NCI-H1417 treated with DMSO at 0.1 percent for 48 hours (cell line): ENCODE measurements around the gene THUMPD2.
"Not testable (repeated sequence)": the region's sequence is repeated elsewhere in the genome, so short reads cannot be mapped to it uniquely, and the experiment has no call there.

ENCODE experiments used
- DNase-seq: peaks from one replicate; lab custom pipeline; 2025; lab: John Stamatoyannopoulos, UW

THUMPD2 gene

DNA sequence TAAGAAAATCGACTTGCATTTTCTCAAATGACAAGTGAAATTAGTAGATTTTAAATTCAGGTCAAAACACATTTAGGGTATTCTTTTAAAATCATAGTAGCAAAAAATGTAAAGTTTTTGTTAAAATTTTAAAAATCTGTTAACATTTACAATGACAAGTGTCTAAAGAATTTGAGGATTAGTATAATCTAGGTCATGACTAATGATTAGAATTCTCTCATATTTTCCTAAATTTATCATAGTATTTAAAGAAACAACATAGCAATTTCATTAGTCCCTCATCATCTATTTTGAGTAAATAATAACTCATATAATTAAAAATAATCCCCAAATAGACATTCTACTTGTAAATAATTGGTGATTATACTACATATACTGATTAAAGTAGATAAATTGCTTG lies 23.6 kb downstream of the THUMPD2 start:
- no peak for DNase-seq

DNA sequence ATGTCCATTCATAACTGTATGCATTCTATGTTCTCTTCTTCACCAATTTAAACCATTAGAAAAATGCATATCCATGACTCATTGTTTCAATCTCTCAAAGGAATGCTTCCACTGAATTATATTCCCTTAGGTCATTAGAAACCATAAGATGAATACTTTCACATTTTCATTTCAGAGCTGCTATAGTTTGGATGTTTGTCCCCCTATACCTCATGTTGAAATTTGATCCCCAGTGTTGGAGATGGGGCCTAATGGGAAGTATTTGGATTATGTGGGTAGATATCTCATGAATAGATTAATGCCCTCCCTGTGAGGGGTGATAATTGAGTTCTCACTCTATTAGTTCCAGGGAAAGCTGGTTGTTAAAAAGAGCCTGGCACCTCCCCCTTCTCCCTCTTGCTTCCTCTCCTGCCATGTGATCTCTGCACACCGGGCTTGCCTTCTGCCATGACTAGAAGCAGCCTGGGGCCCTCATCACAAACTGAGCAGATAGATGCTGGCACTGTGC lies 35.7 kb downstream of the THUMPD2 start:
- DNase-seq = no peak

- no peak for DNase-seq
Measured at GRCh38 chr2:39741871-39742270, 37.2 kb downstream of the THUMPD2 start.

GRCh38 chr2:39739386-39739785 lies 39.7 kb downstream of the THUMPD2 start:
- DNase-seq = no peak

- no peak for DNase-seq
Measured at GRCh38 chr2:39738936-39739335, 40.1 kb downstream of the THUMPD2 start.

DNA sequence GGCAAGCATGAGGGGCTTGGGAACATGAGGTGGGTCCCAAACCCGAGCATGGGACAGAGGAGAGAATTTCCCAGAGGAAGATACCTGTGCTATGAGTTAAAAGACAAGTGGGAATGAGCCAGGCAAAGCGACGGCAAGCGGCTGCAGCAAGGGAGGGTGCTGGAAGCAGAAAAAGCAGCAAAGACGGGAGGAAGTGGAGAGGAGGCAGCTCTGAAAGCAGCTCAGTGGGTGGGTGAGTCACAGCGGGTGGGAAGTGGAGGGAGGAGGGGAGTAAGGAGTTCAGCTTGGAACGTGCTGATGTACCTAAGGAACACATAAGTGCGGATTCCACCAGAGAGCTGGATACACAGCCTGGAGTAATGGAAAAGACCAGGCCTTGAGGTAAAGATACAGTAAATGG lies 41.4 kb downstream of the THUMPD2 start:
- DNase-seq = no peak

DNA sequence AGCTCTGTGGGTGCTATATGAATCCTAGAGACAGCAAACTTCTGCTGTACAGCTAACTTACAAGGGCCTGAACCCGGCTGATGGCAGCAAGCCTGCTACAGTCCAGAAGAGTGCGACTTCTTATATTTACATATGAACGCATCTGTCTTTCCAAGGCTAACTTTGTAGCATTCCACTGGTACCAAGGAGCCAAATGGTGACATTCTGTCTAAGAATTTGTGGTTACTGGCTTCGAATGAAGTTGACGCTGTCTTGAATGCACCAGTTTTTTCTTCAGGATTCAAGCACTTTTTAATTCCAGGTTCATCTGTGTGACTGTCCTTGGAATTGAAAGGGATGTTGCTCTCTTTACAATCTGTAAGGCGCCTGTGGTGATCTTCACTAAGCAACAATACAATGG lies 42.4 kb downstream of the THUMPD2 start:
- DNase-seq = no peak

DNA sequence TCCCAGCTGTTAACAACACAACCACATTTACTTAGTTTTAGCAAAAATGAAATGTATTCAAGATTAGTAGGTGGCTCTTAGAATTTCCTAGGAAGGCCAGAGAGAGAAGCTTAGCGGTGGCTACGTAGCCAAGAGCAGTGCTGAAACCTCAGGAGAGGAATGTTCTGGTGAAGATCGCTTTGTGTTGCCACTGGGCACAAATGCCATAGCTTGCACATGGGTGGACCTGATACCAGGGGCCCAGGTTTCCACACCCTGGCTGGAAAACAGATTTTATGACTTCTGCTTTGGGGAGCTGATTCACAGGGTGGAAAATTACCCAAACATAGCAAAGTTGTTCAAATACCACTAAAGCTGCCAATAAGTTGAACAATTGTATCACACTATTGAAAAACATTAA lies 43.4 kb downstream of the THUMPD2 start:
- no peak for DNase-seq

DNA sequence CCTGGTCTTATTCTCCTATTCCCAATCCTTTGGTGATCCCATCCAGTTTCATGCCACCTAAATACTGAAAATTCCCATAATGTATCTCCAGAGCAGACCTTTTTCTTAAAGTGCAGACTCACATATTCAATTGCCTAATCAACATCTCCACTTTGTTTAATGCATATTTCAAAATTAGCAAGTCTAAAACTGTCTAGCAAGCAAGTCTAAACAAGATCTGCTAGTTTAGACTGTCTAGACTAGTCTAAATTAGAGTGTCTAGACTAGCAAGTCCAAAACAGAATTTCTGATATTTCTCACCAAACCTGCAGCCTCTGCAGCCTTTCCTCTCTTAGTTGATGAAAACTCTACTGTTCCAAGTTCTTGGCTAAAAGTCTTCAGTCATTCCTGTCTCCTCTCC lies 44.6 kb downstream of the THUMPD2 start:
- no peak for DNase-seq

DNA sequence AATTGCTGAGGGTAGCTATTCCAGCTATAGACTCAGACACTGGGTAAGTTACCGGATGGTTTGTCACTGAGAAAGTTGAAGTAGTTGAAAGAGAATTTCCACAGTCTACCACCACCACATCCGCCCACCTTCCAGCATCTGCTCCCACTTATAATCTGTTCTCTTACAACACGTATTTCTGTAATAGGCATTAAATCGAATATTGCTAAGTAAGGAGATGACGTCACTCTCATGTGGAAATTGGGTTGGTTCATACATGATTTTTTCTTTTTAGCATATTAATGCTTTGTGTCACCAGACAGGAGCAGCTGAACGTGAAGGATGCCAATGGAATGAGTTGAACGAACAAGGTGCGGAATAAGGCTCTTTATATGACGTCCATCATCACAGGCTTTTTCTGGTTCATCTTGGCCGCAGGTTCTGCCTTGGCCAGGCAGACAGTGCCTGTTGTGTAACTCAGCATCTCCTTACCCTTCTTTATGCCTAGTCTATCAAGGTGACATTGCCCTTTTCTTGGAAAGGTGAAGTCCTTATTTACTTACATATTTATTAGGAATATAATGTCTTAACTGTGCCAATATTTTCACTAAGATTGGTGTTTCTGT lies 45.9 kb downstream of the THUMPD2 start:
- DNase-seq = no peak

GRCh38 chr2:39732482-39732881 lies 46.6 kb downstream of the THUMPD2 start:
- no peak for DNase-seq

GRCh38 chr2:39731546-39731945 lies 47.5 kb downstream of the THUMPD2 start:
- DNase-seq = no peak

GRCh38 chr2:39730685-39731302 lies 48.3 kb downstream of the THUMPD2 start:
- no peak for DNase-seq

GRCh38 chr2:39730276-39730675 lies 48.8 kb downstream of the THUMPD2 start:
- no peak for DNase-seq

DNA sequence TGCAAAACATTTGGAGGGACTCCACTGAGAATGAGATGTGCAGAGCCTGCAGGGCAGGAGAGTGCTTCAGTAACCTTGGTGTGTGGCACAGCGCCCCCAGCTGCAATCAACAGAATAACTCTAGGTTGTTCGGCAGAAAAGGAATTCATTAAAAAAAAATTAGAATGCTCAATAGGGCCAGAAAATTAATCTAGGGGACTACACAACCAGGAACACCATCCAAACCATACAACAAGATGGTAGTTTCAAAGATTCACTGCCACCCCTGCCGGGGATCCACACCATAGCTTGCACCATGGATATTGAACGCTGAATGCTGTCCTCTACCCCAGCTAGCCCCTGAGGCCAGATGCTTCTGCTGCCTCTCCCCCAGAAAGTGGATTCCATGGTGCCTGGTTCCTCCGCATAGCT lies 50.1 kb downstream of the THUMPD2 start:
- no peak for DNase-seq

DNA sequence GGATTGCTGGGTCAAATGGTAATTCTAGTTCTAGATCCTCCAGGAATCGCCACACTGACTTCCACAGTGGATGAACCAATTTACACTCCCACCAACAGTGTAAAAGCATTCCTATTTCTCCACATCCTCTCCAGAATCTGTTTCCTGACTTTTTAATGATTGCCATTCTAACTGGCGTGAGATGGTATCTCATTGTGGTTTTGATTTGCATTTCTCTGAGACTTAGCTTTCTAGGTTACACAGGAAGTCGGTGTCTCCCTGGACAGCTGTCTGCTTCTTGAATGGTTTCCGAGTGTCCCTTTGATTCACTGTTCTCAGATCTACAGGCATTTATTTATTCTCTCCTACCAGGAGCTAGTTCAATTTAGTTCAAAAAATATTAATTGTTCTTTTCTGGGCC lies 51.0 kb downstream of the THUMPD2 start:
- DNase-seq = not testable (repeated sequence)

DNA sequence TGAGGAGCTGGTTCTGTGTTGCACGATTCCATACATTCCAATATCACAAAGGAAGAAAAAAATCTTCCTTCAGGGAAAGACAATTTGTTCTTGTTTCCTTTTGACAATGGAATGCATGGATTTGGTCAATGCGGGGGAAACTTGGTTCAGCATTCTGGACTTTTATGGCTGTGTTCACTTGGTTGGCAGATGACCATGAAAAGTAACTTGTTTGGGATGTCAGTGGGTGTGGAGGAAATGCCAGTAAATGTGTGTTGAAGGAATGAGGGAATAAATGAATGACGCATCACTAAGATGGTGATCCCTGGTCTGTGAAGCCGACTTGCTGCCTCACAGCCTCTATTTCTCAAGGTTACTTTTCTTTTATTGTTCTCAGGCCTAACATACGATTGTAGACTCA lies 53.7 kb downstream of the THUMPD2 start:
- no peak for DNase-seq

DNA sequence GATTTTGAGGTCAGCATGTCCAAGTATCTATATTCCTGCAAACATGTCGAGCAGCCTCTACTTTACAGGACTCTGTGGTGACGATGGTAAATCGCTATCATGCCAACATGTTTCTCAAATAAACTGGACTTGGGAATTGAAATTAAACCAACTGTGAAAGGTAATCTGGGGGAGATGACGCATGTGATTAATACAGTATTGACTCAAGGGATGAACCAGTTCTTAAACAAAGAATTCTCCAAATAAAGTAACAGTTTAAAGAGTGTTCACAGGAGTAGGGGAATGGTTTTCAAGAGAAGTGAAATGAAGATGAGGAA lies 54.3 kb downstream of the THUMPD2 start:
- DNase-seq = no peak

- DNase-seq = no peak
Measured at GRCh38 chr2:39723946-39724827, 54.9 kb downstream of the THUMPD2 start.

DNA sequence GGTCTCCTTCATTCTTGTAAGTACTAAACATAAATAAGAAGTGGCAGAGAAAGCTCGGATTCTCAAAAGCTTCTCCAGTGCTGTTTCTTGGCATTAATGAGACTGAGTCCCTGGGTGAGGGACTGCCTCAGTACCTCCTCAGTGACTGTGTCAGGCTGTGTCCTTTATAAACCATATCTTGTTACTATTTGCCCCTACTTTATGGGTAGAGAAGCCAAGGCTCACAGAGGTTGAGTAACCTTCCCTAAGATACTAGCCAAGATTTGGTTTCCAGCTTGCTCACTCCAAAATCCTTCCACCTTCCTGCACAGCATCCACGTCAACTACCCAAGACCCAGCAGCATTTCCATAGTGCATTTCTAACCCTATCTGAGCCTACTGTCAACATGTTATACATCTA lies 55.6 kb downstream of the THUMPD2 start:
- DNase-seq = no peak

DNA sequence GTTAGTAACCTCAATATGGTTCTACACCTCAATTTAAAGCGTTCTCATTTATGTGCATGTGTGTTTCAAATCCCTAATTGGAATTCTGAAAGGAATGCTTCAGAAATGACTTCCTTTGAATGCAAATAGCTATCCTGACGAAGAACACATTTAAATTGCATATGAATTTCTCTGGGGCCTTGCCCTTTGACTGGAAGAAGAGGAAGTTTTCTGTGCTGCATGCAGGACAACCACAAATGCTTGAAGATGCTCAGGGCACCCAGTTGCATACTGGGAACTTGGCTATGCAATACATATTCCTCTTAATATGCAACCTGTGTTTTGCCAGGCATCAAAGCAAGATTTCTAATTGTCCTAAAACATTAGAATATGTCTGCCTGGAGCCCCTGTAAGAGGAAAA lies 58.1 kb downstream of the THUMPD2 start:
- no peak for DNase-seq

DNA sequence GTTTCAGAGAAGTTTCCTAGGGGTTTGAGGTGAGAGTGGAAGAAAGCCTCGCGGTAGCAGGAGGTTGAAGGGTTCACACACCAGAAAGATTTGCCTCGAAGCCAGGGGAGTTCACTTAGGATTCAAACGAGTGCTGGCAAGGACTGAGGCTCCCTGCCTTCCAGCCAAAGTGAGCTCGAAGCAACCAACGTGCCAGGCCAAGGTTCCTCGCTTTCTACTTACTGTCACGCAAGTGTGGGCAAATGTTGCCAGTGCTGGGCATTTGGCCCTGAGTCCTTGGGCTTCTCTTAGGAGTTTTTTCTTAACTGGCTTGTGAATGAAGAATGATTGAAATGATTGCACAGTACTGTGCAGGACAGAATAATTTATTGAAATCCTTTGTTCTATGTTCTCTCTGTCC lies 59.7 kb downstream of the THUMPD2 start:
- no peak for DNase-seq

- no peak for DNase-seq
Measured at GRCh38 chr2:39718483-39718882, 60.6 kb downstream of the THUMPD2 start.
